Activated T-cell treated with anti-CD3 and anti-CD28 coated beads for 24 hours (primary cell): ENCODE results near the gene HABP4.

Experiments
- DNase-seq: peaks from one replicate; pipeline ENCODE4 v3.0.0-alpha.2; 2020; ENCODE audit warnings: low read depth

The HABP4 gene

GRCh38 chr9:96522366-96522765 lies 72.4 kb downstream of the HABP4 start:
- no peak for DNase-seq

- no peak for DNase-seq
Measured at GRCh38 chr9:96523374-96523773, 73.4 kb downstream of the HABP4 start.

- no peak for DNase-seq
Measured at GRCh38 chr9:96524045-96524444, 74.1 kb downstream of the HABP4 start.

- DNase-seq: no peak
Measured at GRCh38 chr9:96524764-96525163, 74.8 kb downstream of the HABP4 start.

GRCh38 chr9:96532173-96532572 lies 82.2 kb downstream of the HABP4 start:
- no peak for DNase-seq

- no peak for DNase-seq
Measured at GRCh38 chr9:96540106-96540505, 90.1 kb downstream of the HABP4 start.
